HG03025 (cell line): ENCODE measurements around the gene RASIP1.
"Not testable (repeated sequence)": the region's sequence is repeated elsewhere in the genome, so short reads cannot be mapped to it uniquely, and the experiment has no call there.

Experiments used
- ATAC-seq: cut with Tn5 transposase; IDR thresholded peaks from one replicate; pipeline ENCODE4 v1.9.1; 2021; ENCODE audit warnings: mild to moderate bottlenecking, moderate library complexity; ENCODE audit not compliant: unreplicated experiment, low FRiP score

The RASIP1 gene

GRCh38 chr19:48740164-48740972, at the start of gene RASIP1:
RASIP1 (minus strand) TSS chr19:48740610; CDS start chr19:48740282, 328 bp downstream.
- ATAC-seq = no peak

GRCh38 chr19:48787331-48787730, 46.9 kb upstream of the RASIP1 start:
- ATAC-seq = not testable (repeated sequence)

- ATAC-seq = not testable (repeated sequence)
These were observed 46.0 kb upstream of the RASIP1 start for GRCh38 chr19:48786422-48786821.

- ATAC-seq = no peak
These were observed 44.1 kb upstream of the RASIP1 start for GRCh38 chr19:48784527-48784926.

GRCh38 chr19:48780631-48781391, 40.4 kb upstream of the RASIP1 start:
- ATAC-seq = no peak

- no peak for ATAC-seq
These were observed 39.2 kb upstream of the RASIP1 start for GRCh38 chr19:48779636-48780035.

GRCh38 chr19:48777720-48778119, 37.3 kb upstream of the RASIP1 start:
- ATAC-seq = no peak

- ATAC-seq = no peak
These were observed 36.7 kb upstream of the RASIP1 start for GRCh38 chr19:48777139-48777538.

- ATAC-seq = no peak
These were observed 32.1 kb upstream of the RASIP1 start for GRCh38 chr19:48772503-48772953.

- ATAC-seq = no peak
These were observed 30.5 kb upstream of the RASIP1 start for GRCh38 chr19:48770734-48771472.

GRCh38 chr19:48770266-48770665, 29.9 kb upstream of the RASIP1 start:
- ATAC-seq = no peak

- ATAC-seq = no peak
These were observed 28.7 kb upstream of the RASIP1 start for GRCh38 chr19:48768994-48769713.

GRCh38 chr19:48768171-48768753, 27.9 kb upstream of the RASIP1 start:
- ATAC-seq = not testable (repeated sequence)

GRCh38 chr19:48765816-48766215, 25.4 kb upstream of the RASIP1 start:
- ATAC-seq = not testable (repeated sequence)

GRCh38 chr19:48760504-48761205, 20.2 kb upstream of the RASIP1 start:
- no peak for ATAC-seq

- no peak for ATAC-seq
These were observed 17.3 kb upstream of the RASIP1 start for GRCh38 chr19:48757741-48758144.

- no peak for ATAC-seq
These were observed 16.8 kb upstream of the RASIP1 start for GRCh38 chr19:48757089-48757675.

- no peak for ATAC-seq
These were observed 16.3 kb upstream of the RASIP1 start for GRCh38 chr19:48756686-48757085.

GRCh38 chr19:48756212-48756611, 15.8 kb upstream of the RASIP1 start:
- no peak for ATAC-seq
